ENCODE data around the gene TRAF3. TPM values are rescaled to one million over a fixed set of nuclear protein-coding genes. Genes with fewer than 3 reads are reported as not detected.
"Not testable (repeated sequence)": the region's sequence is repeated elsewhere in the genome, so short reads cannot be mapped to it uniquely, and the experiment has no call there.

The TRAF3 gene
- total RNA-seq, 1 donor from 2014 or later, result 14.0 TPM

DNA sequence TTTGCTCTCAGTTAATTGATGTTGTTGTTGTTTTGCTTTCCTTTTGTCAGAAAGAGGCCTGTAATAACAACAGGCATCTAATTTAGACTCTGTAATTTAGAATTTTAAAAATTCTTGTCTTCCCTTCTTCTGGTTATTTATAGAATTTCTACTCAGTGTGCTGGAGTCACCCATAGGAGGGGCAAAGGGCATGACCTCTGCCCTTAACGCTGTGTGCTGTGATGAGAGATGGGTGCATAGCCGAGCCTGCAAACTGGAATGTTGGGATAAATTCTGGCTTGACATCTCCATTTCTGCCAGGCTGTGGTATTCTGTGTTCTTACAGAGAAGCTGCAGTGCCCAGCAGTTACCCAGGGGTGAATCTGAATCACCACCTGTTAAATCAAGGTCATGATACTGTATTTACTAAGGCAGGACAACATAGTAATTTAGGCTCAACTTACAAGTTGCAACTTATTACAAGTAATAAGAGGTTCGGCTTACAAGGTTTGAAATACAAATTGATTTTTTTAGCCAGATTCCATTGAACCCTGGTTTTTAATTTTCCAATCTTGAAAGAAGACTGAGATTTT is 53.3 kb downstream of the TRAF3 start:
- no peaks in the 10 kb centered on the region for H3K9me3 ChIP-seq
- H3K4me3 ChIP-seq, result no peak overlapping the region
- intact Hi-C loops (cut with DNase I), result no loop called here
- no peaks in the 10 kb centered on the region for H3K27me3 ChIP-seq
- no peak for DNase-seq (ENCODE audit: extremely low spot score in 2 of 2)
- TF ChIP-seq POLR2A (IDR thresholded peaks at IDR 0.05) (no peak), POLR2AphosphoS5 (IDR thresholded peaks at IDR 0.05; ENCODE audit: insufficient read depth in 1 of 2, low read depth in 1 of 2) (no peak)
- TF ChIP-seq, protein P1, sequence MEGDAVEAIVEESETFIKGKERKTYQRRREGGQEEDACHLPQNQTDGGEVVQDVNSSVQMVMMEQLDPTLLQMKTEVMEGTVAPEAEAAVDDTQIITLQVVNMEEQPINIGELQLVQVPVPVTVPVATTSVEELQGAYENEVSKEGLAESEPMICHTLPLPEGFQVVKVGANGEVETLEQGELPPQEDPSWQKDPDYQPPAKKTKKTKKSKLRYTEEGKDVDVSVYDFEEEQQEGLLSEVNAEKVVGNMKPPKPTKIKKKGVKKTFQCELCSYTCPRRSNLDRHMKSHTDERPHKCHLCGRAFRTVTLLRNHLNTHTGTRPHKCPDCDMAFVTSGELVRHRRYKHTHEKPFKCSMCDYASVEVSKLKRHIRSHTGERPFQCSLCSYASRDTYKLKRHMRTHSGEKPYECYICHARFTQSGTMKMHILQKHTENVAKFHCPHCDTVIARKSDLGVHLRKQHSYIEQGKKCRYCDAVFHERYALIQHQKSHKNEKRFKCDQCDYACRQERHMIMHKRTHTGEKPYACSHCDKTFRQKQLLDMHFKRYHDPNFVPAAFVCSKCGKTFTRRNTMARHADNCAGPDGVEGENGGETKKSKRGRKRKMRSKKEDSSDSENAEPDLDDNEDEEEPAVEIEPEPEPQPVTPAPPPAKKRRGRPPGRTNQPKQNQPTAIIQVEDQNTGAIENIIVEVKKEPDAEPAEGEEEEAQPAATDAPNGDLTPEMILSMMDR (IDR thresholded peaks at IDR 0.05), result no peak
- H3K27ac ChIP-seq, result no peak overlapping the region
- peaks cover 4% of the 10 kb centered on the region for H3K4me1 ChIP-seq
- no peaks in the 10 kb centered on the region for H3K36me3 ChIP-seq

DNA sequence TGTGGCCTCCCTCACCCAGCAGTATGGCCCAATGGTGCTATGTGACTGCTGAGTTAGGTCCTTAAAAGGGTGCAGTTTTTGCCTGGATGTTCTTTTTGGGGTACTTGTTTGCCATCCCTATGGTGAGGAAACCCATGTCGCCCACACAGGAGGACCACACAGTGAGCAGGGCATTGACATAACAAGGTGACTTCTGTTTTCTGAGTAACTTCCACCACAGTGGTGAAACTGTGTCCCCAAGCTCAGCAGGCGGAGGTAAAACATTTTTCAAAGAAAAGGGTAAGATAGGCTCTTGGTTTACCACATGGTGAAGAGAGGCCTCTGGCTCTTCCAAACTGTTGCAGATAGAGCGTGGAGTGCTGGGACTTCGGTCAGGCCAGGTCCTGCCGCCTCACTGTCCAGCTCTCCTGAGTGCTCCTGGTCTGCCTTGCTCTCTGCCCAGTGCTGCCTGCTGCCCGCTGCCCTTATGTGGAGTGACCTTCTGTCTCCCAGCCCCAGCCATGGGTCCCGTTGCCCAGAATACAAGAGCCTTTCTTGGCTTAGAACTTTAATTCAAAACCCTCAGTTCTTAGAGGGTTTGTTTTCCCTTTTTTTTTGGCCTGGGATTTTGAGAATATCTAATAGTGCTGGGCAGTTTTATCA is 54.0 kb downstream of the TRAF3 start:
- no peak for DNase-seq (ENCODE audit: extremely low spot score in 2 of 2)
- Histone ChIP-seq H3K36me3 (no peaks in the 10 kb centered on the region), H3K27ac (no peak overlapping the region), H3K27me3 (no peaks in the 10 kb centered on the region), H3K4me1 (peaks cover 4% of the 10 kb centered on the region), H3K4me3 (no peak overlapping the region), H3K9me3 (no peaks in the 10 kb centered on the region)
- intact Hi-C loops (cut with DNase I), result no loop called here
- TF ChIP-seq POLR2A (IDR thresholded peaks at IDR 0.05) (no peak), POLR2AphosphoS5 (IDR thresholded peaks at IDR 0.05; ENCODE audit: insufficient read depth in 1 of 2, low read depth in 1 of 2) (no peak)
- TF ChIP-seq, protein P1 (IDR thresholded peaks at IDR 0.05), result no peak

DNA sequence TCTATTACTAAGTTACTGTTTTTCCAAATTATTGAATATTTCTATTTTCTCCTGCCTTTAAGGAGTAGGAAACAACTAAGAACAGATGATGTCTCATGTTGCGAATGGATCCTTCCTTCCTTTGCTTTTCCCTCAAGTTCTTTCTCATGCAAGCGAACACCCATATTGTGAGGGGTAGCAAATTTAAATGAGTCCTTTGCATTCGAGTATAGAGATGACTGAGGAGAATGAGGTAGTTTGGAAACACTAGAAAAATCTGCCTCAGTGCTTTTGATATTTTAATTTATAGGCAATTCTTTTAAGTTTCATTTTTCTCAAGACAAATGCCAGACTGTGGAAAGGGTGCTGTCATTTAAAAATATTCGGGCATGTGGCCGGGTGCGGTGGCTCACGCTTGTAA is 56.1 kb downstream of the TRAF3 start:
- Histone ChIP-seq H3K27ac (no peak overlapping the region), H3K9me3 (no peaks in the 10 kb centered on the region), H3K36me3 (no peaks in the 10 kb centered on the region), H3K4me3 (no peak overlapping the region), H3K4me1 (peaks cover under 1% of the 10 kb centered on the region), H3K27me3 (no peaks in the 10 kb centered on the region)
- intact Hi-C loops (cut with DNase I), result no loop called here
- no peak for TF ChIP-seq POLR2AphosphoS5 (IDR thresholded peaks at IDR 0.05; ENCODE audit: insufficient read depth in 1 of 2, low read depth in 1 of 2)
- TF ChIP-seq, protein P1 (IDR thresholded peaks at IDR 0.05), result no peak
- no peak for TF ChIP-seq POLR2A (IDR thresholded peaks at IDR 0.05)
- DNase-seq (ENCODE audit: extremely low spot score in 2 of 2), result no peak

DNA sequence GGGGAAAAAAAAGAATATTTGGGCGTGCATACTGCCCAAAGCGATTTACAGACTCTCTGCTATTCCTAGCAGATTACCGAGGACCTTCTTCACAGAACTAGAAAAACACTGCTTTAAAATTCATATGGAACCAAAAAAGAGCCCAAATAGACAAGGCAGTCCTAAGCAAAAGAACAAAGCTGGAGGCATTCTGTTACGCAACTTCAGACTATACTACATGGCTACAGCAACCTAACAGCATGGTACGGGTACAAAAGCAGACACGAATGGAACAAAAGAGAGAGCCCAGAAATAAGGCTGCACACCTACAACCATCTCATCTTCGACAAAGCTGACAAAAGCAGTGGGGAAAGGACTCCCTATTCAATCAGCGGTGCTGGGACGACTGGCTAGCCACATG is 56.7 kb downstream of the TRAF3 start:
- no peaks in the 10 kb centered on the region for H3K36me3 ChIP-seq
- no peaks in the 10 kb centered on the region for H3K27me3 ChIP-seq
- no peak overlapping the region for H3K4me3 ChIP-seq
- intact Hi-C loops (cut with DNase I), result no loop called here
- TF ChIP-seq POLR2AphosphoS5 (IDR thresholded peaks at IDR 0.05; ENCODE audit: insufficient read depth in 1 of 2, low read depth in 1 of 2) (no peak), POLR2A (IDR thresholded peaks at IDR 0.05) (no peak)
- TF ChIP-seq, protein P1 (IDR thresholded peaks at IDR 0.05), result no peak
- no peaks in the 10 kb centered on the region for H3K9me3 ChIP-seq
- no peak overlapping the region for H3K27ac ChIP-seq
- H3K4me1 ChIP-seq, result no peaks in the 10 kb centered on the region
- DNase-seq (ENCODE audit: extremely low spot score in 2 of 2), result no peak

DNA sequence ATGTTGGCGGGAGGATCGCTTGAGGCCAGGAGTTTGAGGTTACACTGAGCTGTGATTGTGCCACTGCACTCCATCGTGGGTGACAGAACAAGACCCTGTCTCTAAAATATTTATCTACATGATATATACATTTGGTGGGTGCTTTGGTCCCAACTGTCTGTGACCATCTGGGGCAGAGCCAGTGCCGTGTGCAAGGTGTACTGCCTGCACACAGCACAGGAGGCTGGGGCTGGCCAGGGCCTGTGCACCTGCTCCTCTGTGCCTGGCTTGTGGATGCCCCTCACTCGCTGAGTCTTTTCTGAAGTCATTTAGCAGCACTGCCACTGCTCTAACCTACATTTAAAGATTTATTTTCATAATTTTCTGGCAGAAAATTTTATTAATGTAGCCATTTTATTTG is 58.7 kb downstream of the TRAF3 start:
- TF ChIP-seq POLR2AphosphoS5 (IDR thresholded peaks at IDR 0.05; ENCODE audit: insufficient read depth in 1 of 2, low read depth in 1 of 2) (no peak), POLR2A (IDR thresholded peaks at IDR 0.05) (no peak)
- TF ChIP-seq, protein P1 (IDR thresholded peaks at IDR 0.05), result no peak
- intact Hi-C loops (cut with DNase I), result no loop called here
- no peaks in the 10 kb centered on the region for H3K4me1 ChIP-seq
- no peaks in the 10 kb centered on the region for H3K27me3 ChIP-seq
- no peaks in the 10 kb centered on the region for H3K9me3 ChIP-seq
- DNase-seq (ENCODE audit: extremely low spot score in 2 of 2), result no peak
- no peak overlapping the region for H3K4me3 ChIP-seq
- H3K27ac ChIP-seq, result no peak overlapping the region
- H3K36me3 ChIP-seq, result no peaks in the 10 kb centered on the region

DNA sequence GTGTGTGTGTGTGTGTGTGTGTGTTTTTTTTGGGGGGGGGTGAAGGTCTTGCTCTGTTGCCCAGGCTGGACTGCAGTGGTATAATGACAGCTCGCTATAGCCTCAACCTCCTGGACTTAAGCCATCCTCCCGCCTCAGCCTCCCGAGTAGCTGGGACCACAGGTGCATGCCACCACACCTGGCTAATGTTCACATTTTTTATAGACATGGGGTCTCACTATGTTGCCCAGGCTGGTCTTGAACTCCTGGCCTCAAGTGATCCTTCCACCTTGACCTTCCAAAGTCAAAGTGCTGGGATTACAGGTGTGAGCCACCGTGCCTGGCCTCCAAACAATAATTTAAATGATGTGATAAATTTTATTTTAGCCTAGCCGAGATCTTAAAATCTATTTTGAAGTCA is 59.9 kb downstream of the TRAF3 start:
- H3K4me3 ChIP-seq; H3K36me3 ChIP-seq; H3K4me1 ChIP-seq; DNase-seq (ENCODE audit: extremely low spot score in 2 of 2); H3K9me3 ChIP-seq; H3K27me3 ChIP-seq; intact Hi-C loops (cut with DNase I); H3K27ac ChIP-seq: not testable (repeated sequence)
